Measurements from ENCODE around the gene FCER1A.

GRCh38 chr1:159291424-159291823, 10.7 kb upstream of the FCER1A start:
- TF ChIP-seq CTCF (IDR thresholded peaks at IDR 0.05): no peak
- TF ChIP-seq POLR2A (IDR thresholded peaks at IDR 0.05): no peak

Measured in vagina (tissue), 2 donors.